Neural progenitor cell (in vitro differentiated cells): ENCODE measurements around the gene BOLL. TPM values are rescaled to one million over a fixed set of nuclear protein-coding genes. Genes with fewer than 3 reads are reported as not detected.

Experiments
- DNase-seq: peaks from one replicate; pipeline ENCODE4 v3.0.0-alpha.2; 2016; ENCODE audit warnings: low spot score
- H2AFZ ChIP-seq: fragments of 200-600 bp; sonication (generic); replicated peaks from 2 replicates; pipeline ENCODE4 v1.6.1; 2016; ENCODE audit warnings: antibody characterized with exemption
- H3F3A ChIP-seq: fragments of 200-600 bp; sonication (generic); 2 replicates; pipeline ENCODE4 v1.6.1; 2016; ENCODE audit warnings: antibody characterized with exemption, low read depth
- H3K27ac ChIP-seq: fragments of 200-600 bp; sonication (generic); 2 replicates; pipeline ENCODE4 v1.5.1; 2016; ENCODE audit warnings: mild to moderate bottlenecking
- H3K27me3 ChIP-seq: fragments of 200-600 bp; sonication (generic); 2 replicates; pipeline ENCODE4 v1.6.1; 2016; ENCODE audit warnings: mild to moderate bottlenecking, moderate library complexity
- H3K36me3 ChIP-seq: fragments of 200-600 bp; sonication (generic); 2 replicates; pipeline ENCODE4 v1.5.1; 2016
- H3K4me1 ChIP-seq: fragments of 200-600 bp; sonication (generic); 2 replicates; pipeline ENCODE4 v1.6.1; 2016; ENCODE audit warnings: mixed run types
- H3K4me2 ChIP-seq: fragments of 200-600 bp; sonication (generic); 2 replicates; pipeline ENCODE4 v1.6.1; 2016
- H3K4me3 ChIP-seq: fragments of 200-600 bp; sonication (generic); 2 replicates; pipeline ENCODE4 v1.5.1; 2016
- H3K79me2 ChIP-seq: fragments of 200-600 bp; sonication (generic); 2 replicates; pipeline ENCODE4 v1.6.1; 2016; ENCODE audit warnings: low read depth
- H3K9ac ChIP-seq: fragments of 200-600 bp; sonication (generic); 2 replicates; pipeline ENCODE4 v1.6.1; 2016
- H3K9me3 ChIP-seq: fragments of 200-600 bp; sonication (generic); 2 replicates; pipeline ENCODE4 v1.5.1; 2016; ENCODE audit warnings: low read depth
- H4K20me1 ChIP-seq: fragments of 200-600 bp; sonication (generic); 2 replicates; pipeline ENCODE4 v1.6.1; 2016; ENCODE audit warnings: low read depth
- H3K27ac Mint-ChIP-seq: 3 replicates; pipeline ENCODE4 v1.8.0; 2021; ENCODE audit warnings: mixed read lengths
- H3K27me3 Mint-ChIP-seq: 2 replicates; pipeline ENCODE4 v1.8.0; 2022; ENCODE audit warnings: low read depth, mild to moderate bottlenecking, inconsistent platforms, moderate library complexity, mixed read lengths; ENCODE audit not compliant: insufficient read depth
- H3K36me3 Mint-ChIP-seq: 3 replicates; pipeline ENCODE4 v1.8.0; 2021; ENCODE audit warnings: mixed read lengths
- H3K4me1 Mint-ChIP-seq: 3 replicates; pipeline ENCODE4 v1.8.0; 2021; ENCODE audit warnings: mixed read lengths
- H3K4me3 Mint-ChIP-seq: 3 replicates; pipeline ENCODE4 v1.8.0; 2021; ENCODE audit warnings: mild to moderate bottlenecking, moderate library complexity, mixed read lengths
- H3K9me3 Mint-ChIP-seq: 3 replicates; pipeline ENCODE4 v1.8.0; 2020; ENCODE audit warnings: mixed read lengths
- CTCF ChIP-seq: fragments of 200-600 bp; sonication (generic); IDR thresholded peaks from 2 replicates; pipeline ENCODE4 v1.5.1; 2017; ENCODE audit warnings: antibody characterized with exemption, mild to moderate bottlenecking
- EZH2 ChIP-seq: fragments of 200-600 bp; sonication (generic); IDR thresholded peaks from 2 replicates; pipeline ENCODE4 v1.6.1; 2017; ENCODE audit warnings: antibody characterized with exemption, mild to moderate bottlenecking, moderate library complexity
- EZH2phosphoT487 ChIP-seq: fragments of 200-600 bp; sonication (generic); IDR thresholded peaks from 2 replicates; pipeline ENCODE4 v1.6.1; 2017; ENCODE audit warnings: antibody characterized with exemption
- total RNA-seq: library from RNA; depleted of rRNA; stranded (reverse); fragments of >200 nt; gene quantifications from 2 replicates; pipeline ENCODE4 v1.2.3, GENCODE V29; 2015; ENCODE audit warnings: low replicate concordance

BOLL gene
- total RNA-seq, 1 donor from 2014 or later, result not detected

DNA sequence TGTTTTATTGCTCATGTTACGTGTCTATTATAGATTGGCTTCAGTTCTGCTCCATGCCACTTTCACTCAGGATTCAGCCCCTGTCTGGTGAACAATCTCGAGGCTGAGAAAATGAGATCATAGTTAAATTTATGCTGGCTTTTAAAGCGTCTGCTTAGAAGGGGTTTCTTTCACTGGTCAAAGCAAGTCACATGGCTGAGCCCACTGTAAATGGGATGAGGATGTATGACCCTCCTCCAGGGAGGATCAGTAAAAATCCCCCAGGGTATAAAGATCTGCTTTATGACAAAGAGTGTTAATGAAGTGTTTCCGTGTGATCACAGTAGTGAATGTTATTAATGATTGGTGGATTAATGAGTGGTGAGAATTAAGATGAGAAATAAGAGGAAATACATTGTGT is 13.1 kb upstream of the BOLL start:
- Histone ChIP-seq H4K20me1 (no peaks in the 10 kb centered on the region), H3K4me3 (no peak overlapping the region), H3K27me3 (peaks cover 41% of the 10 kb centered on the region), H3K9me3 (no peaks in the 10 kb centered on the region), H3F3A (no peaks in the 10 kb centered on the region), H2AFZ (peak overlapping the region; percentile 26), H3K4me1 (no peaks in the 10 kb centered on the region), H3K27ac (no peak overlapping the region), H3K4me2 (no peak overlapping the region), H3K79me2 (no peaks in the 10 kb centered on the region), H3K9ac (no peak overlapping the region), H3K36me3 (no peaks in the 10 kb centered on the region)
- no peak for DNase-seq
- TF ChIP-seq EZH2phosphoT487 (no peak), CTCF (no peak), EZH2 (no peak)
- Mint-ChIP-seq H3K9me3 (peaks cover 6% of the 10 kb centered on the region), H3K36me3 (no peaks in the 10 kb centered on the region), H3K4me3 (no peak overlapping the region), H3K4me1 (peaks cover 4% of the 10 kb centered on the region), H3K27me3 (peaks cover 7% of the 10 kb centered on the region), H3K27ac (no peak overlapping the region)

GRCh38 chr2:197795277-197795676 is 10.2 kb upstream of the BOLL start:
- no peak overlapping the region for H3K4me2 ChIP-seq
- H3K27me3 ChIP-seq, result peaks cover 18% of the 10 kb centered on the region
- no peak overlapping the region for H3K27ac Mint-ChIP-seq
- H3K4me3 ChIP-seq, result no peak overlapping the region
- no peaks in the 10 kb centered on the region for H4K20me1 ChIP-seq
- no peaks in the 10 kb centered on the region for H3K36me3 ChIP-seq
- H3K4me1 Mint-ChIP-seq, result peaks cover 3% of the 10 kb centered on the region
- H3K4me1 ChIP-seq, result no peaks in the 10 kb centered on the region
- H3K4me3 Mint-ChIP-seq, result no peak overlapping the region
- H3F3A ChIP-seq, result no peaks in the 10 kb centered on the region
- H3K9ac ChIP-seq, result no peak overlapping the region
- peaks cover 7% of the 10 kb centered on the region for H3K9me3 Mint-ChIP-seq
- H3K79me2 ChIP-seq, result no peaks in the 10 kb centered on the region
- H3K9me3 ChIP-seq, result no peaks in the 10 kb centered on the region
- no peaks in the 10 kb centered on the region for H3K27me3 Mint-ChIP-seq
- H2AFZ ChIP-seq, result no peak overlapping the region
- H3K36me3 Mint-ChIP-seq, result no peaks in the 10 kb centered on the region
- DNase-seq, result no peak
- H3K27ac ChIP-seq, result no peak overlapping the region
- TF ChIP-seq EZH2phosphoT487, result no peak
- TF ChIP-seq CTCF, result no peak
- TF ChIP-seq EZH2, result no peak

DNA sequence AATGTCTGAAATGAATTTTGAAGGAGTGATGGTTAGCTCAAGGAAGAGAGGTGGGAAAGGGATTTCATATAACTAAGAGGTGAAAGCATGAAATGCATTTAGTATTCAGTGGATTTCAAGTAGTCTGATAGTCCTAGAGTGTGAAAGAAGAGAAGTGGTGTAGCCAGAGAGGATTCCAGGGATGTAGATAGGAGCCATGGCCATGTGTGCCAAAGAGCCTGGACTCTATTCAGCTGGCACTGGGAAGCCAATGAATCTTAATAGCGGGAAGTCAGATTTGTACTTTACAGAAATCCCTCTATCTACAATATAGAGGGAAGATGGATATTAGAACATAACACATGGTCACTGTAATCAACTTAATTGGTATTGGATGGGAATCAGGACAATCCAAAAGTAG is 8.3 kb upstream of the BOLL start:
- Histone ChIP-seq H3K36me3 (no peaks in the 10 kb centered on the region), H3K27me3 (peaks cover 21% of the 10 kb centered on the region), H3K9ac (no peak overlapping the region), H3K4me1 (no peaks in the 10 kb centered on the region), H3K79me2 (no peaks in the 10 kb centered on the region), H4K20me1 (no peaks in the 10 kb centered on the region), H3K27ac (no peak overlapping the region), H3K4me2 (no peak overlapping the region), H3F3A (no peaks in the 10 kb centered on the region), H3K4me3 (no peak overlapping the region), H2AFZ (no peak overlapping the region), H3K9me3 (no peaks in the 10 kb centered on the region)
- Mint-ChIP-seq H3K27me3 (no peaks in the 10 kb centered on the region), H3K4me3 (no peak overlapping the region), H3K4me1 (no peaks in the 10 kb centered on the region), H3K9me3 (peaks cover 7% of the 10 kb centered on the region), H3K36me3 (no peaks in the 10 kb centered on the region), H3K27ac (no peak overlapping the region)
- no peak for TF ChIP-seq EZH2
- TF ChIP-seq EZH2phosphoT487, result no peak
- TF ChIP-seq CTCF, result no peak
- no peak for DNase-seq
